Effector CD4-positive, alpha-beta T cell (primary cell): ENCODE data around the gene UNC45B.
"Not testable (repeated sequence)": the region's sequence is repeated elsewhere in the genome, so short reads cannot be mapped to it uniquely, and the experiment has no call there.

ENCODE experiments used
- DNase-seq: peaks from one replicate; pipeline ENCODE4 v3.0.0-alpha.2; 2020

The UNC45B gene

DNA sequence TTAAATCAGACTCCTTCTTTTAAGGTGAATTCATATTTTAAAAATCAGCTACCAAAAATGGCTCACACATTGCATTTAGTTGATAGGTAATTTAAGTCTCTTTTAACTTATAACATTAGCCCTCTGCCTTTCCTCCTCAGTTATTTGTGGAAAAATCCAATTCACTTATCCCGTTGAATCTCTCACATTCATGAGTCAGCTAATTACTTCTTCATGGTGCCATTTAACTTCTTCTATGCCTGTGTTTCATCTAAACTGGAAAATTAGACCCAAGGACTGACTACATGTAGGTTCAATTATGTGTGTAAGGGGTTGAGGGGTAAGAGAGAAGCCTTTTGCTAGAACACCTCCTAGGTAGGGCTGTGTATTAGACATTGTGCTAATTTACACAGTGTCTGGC is 76.8 kb downstream of the UNC45B start:
- DNase-seq, result no peak

- no peak for DNase-seq
Observed at GRCh38 chr17:35227546-35227945, 79.9 kb downstream of the UNC45B start.

DNA sequence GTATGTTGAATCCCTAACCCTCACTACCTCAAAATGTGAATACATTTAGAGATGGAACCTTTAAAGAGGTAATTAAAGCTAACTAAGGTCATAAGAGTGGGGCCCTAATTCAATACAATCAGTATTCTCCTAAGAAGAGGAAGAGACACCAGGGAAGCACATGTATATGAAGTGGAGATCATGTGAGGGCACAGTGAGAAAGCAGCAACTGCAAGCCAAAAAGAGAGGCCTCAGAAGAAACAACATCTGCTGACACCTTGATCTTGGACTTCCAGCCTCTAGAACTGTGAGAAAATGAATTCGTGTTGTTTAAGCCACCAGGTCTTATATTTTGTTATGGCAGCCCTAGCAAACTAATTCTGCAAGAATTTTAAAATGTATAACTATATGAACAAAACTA is 82.0 kb downstream of the UNC45B start:
- DNase-seq, result no peak

- DNase-seq, result not testable (repeated sequence)
Observed at GRCh38 chr17:35234315-35234714, 86.7 kb downstream of the UNC45B start.

- no peak for DNase-seq
Observed at GRCh38 chr17:35235289-35235688, 87.7 kb downstream of the UNC45B start.

DNA sequence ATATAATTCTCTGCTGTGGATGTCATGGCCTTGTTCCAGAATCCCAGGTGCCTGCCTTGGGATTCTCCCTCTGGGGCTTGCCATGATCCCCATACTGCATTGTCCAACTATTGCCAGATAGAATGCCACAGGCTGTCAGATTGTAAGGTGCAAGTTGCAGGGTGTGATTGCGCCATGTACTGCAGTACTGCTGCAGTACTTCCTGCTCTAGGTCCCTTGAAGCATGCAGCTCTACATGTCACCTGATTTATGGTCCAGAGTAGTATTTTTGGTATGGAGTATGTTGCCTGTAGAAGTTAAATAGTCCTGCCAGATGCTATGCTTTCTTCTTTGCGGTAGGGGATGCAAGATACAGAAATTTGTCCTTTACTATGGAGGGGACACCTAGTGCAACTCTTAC is 88.3 kb downstream of the UNC45B start:
- DNase-seq, result no peak

DNA sequence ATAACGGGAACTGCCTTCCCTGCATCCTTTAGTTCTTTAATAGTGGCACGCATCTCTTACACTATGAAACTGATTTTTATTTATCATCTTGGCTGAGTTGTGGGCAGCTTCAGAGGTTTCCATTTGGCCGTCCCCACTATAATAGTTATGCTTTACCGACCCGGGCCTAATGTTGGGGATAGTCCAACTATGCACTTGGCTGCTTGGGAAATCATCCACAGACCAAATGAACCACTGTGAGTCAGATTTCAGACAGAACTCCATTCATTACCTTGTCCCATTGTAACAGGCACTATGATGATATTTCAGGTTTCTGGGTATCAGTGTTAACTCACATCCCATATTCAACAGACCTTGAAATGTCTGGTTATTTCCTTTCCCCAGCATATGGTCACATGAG is 89.2 kb downstream of the UNC45B start:
- no peak for DNase-seq

GRCh38 chr17:35238821-35239220 is 91.2 kb downstream of the UNC45B start:
- DNase-seq, result no peak
